Activated CD8-positive, alpha-beta memory T cell treated with anti-CD3 and anti-CD28 coated beads, Interleukin-2, amount 10 ng/mL, durations not matched to agents 7 days and 5 days (primary cell): ENCODE measurements around the gene SRP72. TPM values are rescaled to one million over a fixed set of nuclear protein-coding genes. Genes with fewer than 3 reads are reported as not detected.

Source experiments
- ATAC-seq: fragments of 150-1000 bp; cut with Tn5 transposase; one replicate; pipeline ENCODE4 v1.10.0; 2021; ENCODE audit warnings: moderate library complexity
- CTCF ChIA-PET: fragments of 350-600 bp; sonication (Branson Sonifier 250); formaldehyde crosslinking; loops from one replicate; lab custom pipeline; 2021; ENCODE audit warnings: antibody characterized with exemption; lab: Charles Lee
- DNase-seq: peaks from one replicate; pipeline ENCODE4 v3.0.0-alpha.2; 2020
- H3K27ac Mint-ChIP-seq: one replicate; pipeline ENCODE4 v1.8.0; 2021; ENCODE audit warnings: mild to moderate bottlenecking, mixed read lengths
- H3K27me3 Mint-ChIP-seq: one replicate; pipeline ENCODE4 v1.8.0; 2021; ENCODE audit warnings: mixed read lengths
- H3K36me3 Mint-ChIP-seq: one replicate; pipeline ENCODE4 v1.8.0; 2021; ENCODE audit warnings: mild to moderate bottlenecking, mixed read lengths
- H3K4me1 Mint-ChIP-seq: one replicate; pipeline ENCODE4 v1.8.0; 2021; ENCODE audit warnings: mixed read lengths
- H3K4me3 Mint-ChIP-seq: one replicate; pipeline ENCODE4 v1.8.0; 2021; ENCODE audit warnings: mild to moderate bottlenecking, moderate library complexity, mixed read lengths
- H3K9me3 Mint-ChIP-seq: one replicate; pipeline ENCODE4 v1.8.0; 2022; ENCODE audit warnings: low read depth, mixed read lengths
- total RNA-seq, 2 experiments: library from RNA; stranded (reverse); gene quantifications; one replicate each; pipeline ENCODE4 v1.2.3, GENCODE V29; 2021

SRP72 gene
- total RNA-seq, 2 experiments from 2014 or later = 126 to 167 TPM

DNA sequence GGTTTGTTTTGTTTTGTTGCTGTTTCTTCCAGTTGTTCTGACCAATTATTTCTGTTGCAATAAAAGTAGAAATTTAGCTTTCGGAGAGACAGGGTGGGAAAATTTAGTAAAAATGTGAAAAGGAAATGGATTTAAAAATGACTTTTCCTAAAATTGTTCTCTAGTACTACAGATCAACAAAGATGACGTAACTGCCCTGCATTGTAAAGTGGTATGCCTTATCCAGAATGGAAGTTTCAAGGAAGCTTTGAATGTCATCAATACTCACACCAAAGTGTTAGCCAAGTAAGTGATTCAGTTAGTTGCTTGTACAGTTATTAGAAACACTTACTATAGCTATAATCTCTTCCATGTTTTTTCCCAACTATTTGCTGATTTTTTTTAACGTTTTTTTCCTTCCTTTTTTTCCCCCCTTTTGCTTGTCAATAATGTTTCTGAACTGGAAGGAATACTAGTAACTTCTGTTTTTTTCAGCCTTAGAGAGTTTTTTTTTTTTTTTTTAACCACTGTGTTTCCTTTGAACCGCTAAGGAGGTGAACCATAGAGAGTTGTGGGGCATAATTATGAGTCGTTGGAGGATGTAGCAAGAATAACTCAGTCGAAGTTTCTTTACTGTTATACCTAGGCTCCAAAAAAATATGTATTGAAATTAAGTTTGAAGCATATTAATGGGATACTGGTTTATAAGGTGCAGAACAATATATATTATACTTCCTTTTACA is 2.2 kb downstream of the SRP72 start:
- Mint-ChIP-seq H3K27ac (peak overlapping the region; percentile 77), H3K36me3 (peaks cover 38% of the 10 kb centered on the region), H3K4me1 (peaks cover 42% of the 10 kb centered on the region), H3K27me3 (no peaks in the 10 kb centered on the region), H3K9me3 (no peaks in the 10 kb centered on the region), H3K4me3 (peak overlapping the region; percentile 95)
- DNase-seq (no peak), ATAC-seq (no peak)
- CTCF ChIA-PET = interaction anchor here (0.7 to 1.5 kb wide), 4 partner anchors 20 to 444 kb away, joined by 3 to 4 read pairs (median 4); no protein-coding TSS in a partner anchor

GRCh38 chr4:56475917-56476316 is 8.5 kb downstream of the SRP72 start:
- ATAC-seq (no peak), DNase-seq (no peak)
- Mint-ChIP-seq H3K9me3 (no peaks in the 10 kb centered on the region), H3K4me1 (peaks cover 13% of the 10 kb centered on the region), H3K36me3 (peaks cover 59% of the 10 kb centered on the region), H3K27ac (peak overlapping the region; percentile 64), H3K4me3 (no peak overlapping the region), H3K27me3 (no peaks in the 10 kb centered on the region)
- CTCF ChIA-PET = interaction anchor here (0.5 kb wide), 1 partner anchor 26 kb away, joined by 3 read pairs; no protein-coding TSS in a partner anchor

- Mint-ChIP-seq H3K4me3 (no peak overlapping the region), H3K9me3 (no peaks in the 10 kb centered on the region), H3K4me1 (peaks cover 9% of the 10 kb centered on the region), H3K27ac (no peak overlapping the region), H3K27me3 (no peaks in the 10 kb centered on the region), H3K36me3 (peaks cover 53% of the 10 kb centered on the region)
- no peak for ATAC-seq
- CTCF ChIA-PET = no interaction called here
- no peak for DNase-seq
Measured at GRCh38 chr4:56477192-56477702, 9.8 kb downstream of the SRP72 start.

- CTCF ChIA-PET = interaction anchor here (1.2 kb wide), 1 partner anchor 8 kb away, joined by 4 read pairs; no protein-coding TSS in a partner anchor
- ATAC-seq (no peak), DNase-seq (no peak)
- Mint-ChIP-seq H3K36me3 (peaks cover 37% of the 10 kb centered on the region), H3K27ac (no peak overlapping the region), H3K4me1 (peaks cover 5% of the 10 kb centered on the region), H3K9me3 (no peaks in the 10 kb centered on the region), H3K27me3 (no peaks in the 10 kb centered on the region), H3K4me3 (no peak overlapping the region)
Measured at GRCh38 chr4:56480691-56481090, 13.3 kb downstream of the SRP72 start.

- Mint-ChIP-seq H3K4me1 (no peaks in the 10 kb centered on the region), H3K4me3 (no peak overlapping the region), H3K9me3 (no peaks in the 10 kb centered on the region), H3K27me3 (no peaks in the 10 kb centered on the region), H3K27ac (no peak overlapping the region), H3K36me3 (peaks cover 52% of the 10 kb centered on the region)
- DNase-seq = no peak
- CTCF ChIA-PET = interaction anchor here (1.0 to 1.6 kb wide), 2 partner anchors 11 to 26 kb away, joined by 3 to 4 read pairs; no protein-coding TSS in a partner anchor
- no peak for ATAC-seq
Measured at GRCh38 chr4:56496241-56496640, 28.8 kb downstream of the SRP72 start.

DNA sequence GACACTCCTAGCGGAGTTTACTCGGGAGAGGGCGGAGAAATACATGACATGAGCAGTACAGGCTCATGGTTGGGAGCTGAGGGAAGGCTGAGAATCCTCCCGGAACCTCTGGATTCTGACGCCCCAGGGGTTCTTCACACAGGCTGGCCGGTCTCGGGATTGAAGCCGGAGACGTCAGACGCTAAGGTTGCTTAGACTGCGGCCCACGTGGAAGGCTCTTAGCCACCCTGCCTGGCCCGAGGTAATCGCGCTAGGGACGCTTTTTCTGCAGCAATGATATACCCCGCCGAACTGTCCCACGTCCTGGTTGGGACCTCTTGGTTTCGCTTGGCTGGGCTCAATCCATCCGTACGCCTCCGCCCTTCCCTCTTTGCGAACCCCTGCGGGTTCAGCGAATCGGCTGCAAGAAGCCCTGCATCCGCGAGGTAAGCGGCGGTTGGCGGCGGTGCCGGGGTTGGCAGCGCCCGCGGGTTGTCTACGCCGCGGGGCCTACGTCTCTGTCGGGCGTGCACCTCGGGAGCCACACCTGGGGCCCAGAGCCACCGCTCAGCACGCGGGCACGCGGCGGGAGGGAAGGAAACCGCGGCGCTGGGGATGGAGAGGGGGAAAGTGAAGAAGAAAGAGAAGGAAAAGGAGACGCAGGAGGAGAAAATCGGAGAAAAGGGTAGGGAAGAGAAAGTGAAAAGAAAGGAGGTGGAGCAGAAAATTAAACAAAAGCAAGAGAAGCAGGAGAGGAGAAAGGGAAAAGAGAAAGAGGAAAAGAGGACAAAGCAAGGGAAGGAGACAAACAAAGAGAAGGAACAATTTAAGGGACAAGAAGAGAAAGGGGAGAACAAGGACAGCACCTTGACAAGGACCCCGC is 38.1 kb downstream of the SRP72 start, which contains the start of gene ARL9:
TSS of gene ARL9 (plus strand) at position 523 of the 862 bp plus-strand sequence. CDS start at position 595, 72 bp downstream.
- peak within 1 kb of the TSS; percentile 84 for H3K4me3 Mint-ChIP-seq
- peak; percentile 95 for ATAC-seq
- CTCF ChIA-PET = interaction anchor here (1.1 kb wide), 1 partner anchor 82 kb away, joined by 3 read pairs; no protein-coding TSS in a partner anchor

DNA sequence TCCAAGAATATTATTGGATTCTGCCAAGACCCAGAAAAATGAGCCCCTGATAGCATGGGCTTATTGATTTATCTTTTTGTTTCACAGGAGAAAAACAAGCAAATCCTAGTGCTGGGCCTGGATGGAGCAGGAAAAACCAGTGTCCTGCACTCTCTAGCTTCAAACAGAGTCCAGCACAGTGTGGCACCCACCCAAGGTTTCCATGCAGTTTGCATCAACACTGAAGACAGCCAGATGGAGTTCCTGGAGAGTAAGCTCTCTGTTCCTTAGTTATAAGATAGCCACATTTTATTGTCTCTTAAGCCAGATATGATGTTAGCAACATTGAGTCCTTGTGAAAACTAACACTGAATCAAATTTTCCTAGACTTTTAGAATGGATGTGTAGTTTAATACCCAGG is 43.7 kb downstream of the SRP72 start:
- Mint-ChIP-seq H3K27ac (no peak overlapping the region), H3K9me3 (no peaks in the 10 kb centered on the region), H3K4me3 (no peak overlapping the region), H3K27me3 (peaks cover 8% of the 10 kb centered on the region), H3K4me1 (peaks cover 5% of the 10 kb centered on the region), H3K36me3 (no peaks in the 10 kb centered on the region)
- DNase-seq (no peak), ATAC-seq (no peak)
- CTCF ChIA-PET = interaction anchor here (0.7 kb wide), 1 partner anchor 396 kb away, joined by 3 read pairs; no protein-coding TSS in a partner anchor

More for the DNA sequence above, 38.1 kb downstream of the SRP72 start, which contains the start of gene ARL9:
- Mint-ChIP-seq H3K4me1 (peaks cover 17% of the 10 kb centered on the region), H3K9me3 (no peaks in the 10 kb centered on the region), H3K36me3 (peaks cover 19% of the 10 kb centered on the region), H3K27me3 (peaks cover 3% of the 10 kb centered on the region), H3K27ac (peak within 1 kb of the TSS; percentile 61)
- DNase-seq = peak; percentile 78

- CTCF ChIA-PET = no interaction called here
- H3K36me3 Mint-ChIP-seq = no peaks in the 10 kb centered on the region
- no peaks in the 10 kb centered on the region for H3K9me3 Mint-ChIP-seq
- no peak for DNase-seq
- no peak overlapping the region for H3K4me3 Mint-ChIP-seq
- no peak for ATAC-seq
- no peaks in the 10 kb centered on the region for H3K4me1 Mint-ChIP-seq
- peaks cover 7% of the 10 kb centered on the region for H3K27me3 Mint-ChIP-seq
- no peak overlapping the region for H3K27ac Mint-ChIP-seq
Measured at GRCh38 chr4:56512166-56512565, 44.7 kb downstream of the SRP72 start.

GRCh38 chr4:56513517-56513916 is 46.1 kb downstream of the SRP72 start:
- Mint-ChIP-seq H3K9me3 (no peaks in the 10 kb centered on the region), H3K36me3 (no peaks in the 10 kb centered on the region), H3K27me3 (peaks cover 7% of the 10 kb centered on the region), H3K4me3 (no peak overlapping the region), H3K4me1 (no peaks in the 10 kb centered on the region), H3K27ac (no peak overlapping the region)
- ATAC-seq (no peak), DNase-seq (no peak)
- CTCF ChIA-PET = interaction anchor here (1.3 kb wide), 1 partner anchor 17 kb away, joined by 3 read pairs; a partner anchor contains a TSS

- peak overlapping the region; percentile 35 for H3K4me3 Mint-ChIP-seq
- peaks cover 22% of the 10 kb centered on the region for H3K27me3 Mint-ChIP-seq
- peak; percentile 99 for ATAC-seq
Measured at GRCh38 chr4:56530269-56531148, 63.1 kb downstream of the SRP72 start.

GRCh38 chr4:56531149-56531770 is 63.8 kb downstream of the SRP72 start:
- H3K36me3 Mint-ChIP-seq = no peaks in the 10 kb centered on the region
- no peak for DNase-seq

More at GRCh38 chr4:56530269-56531148, 63.1 kb downstream of the SRP72 start:
- no peaks in the 10 kb centered on the region for H3K9me3 Mint-ChIP-seq
- no peak overlapping the region for H3K27ac Mint-ChIP-seq
- peaks cover 2% of the 10 kb centered on the region for H3K4me1 Mint-ChIP-seq
- CTCF ChIA-PET = interaction anchor here (1.3 to 1.5 kb wide), 3 partner anchors 16 to 582 kb away, joined by 3 to 4 read pairs (median 3); partner anchors contain the start of gene CEP135
- H3K36me3 Mint-ChIP-seq = no peaks in the 10 kb centered on the region
- DNase-seq = peak; percentile 89

DNA sequence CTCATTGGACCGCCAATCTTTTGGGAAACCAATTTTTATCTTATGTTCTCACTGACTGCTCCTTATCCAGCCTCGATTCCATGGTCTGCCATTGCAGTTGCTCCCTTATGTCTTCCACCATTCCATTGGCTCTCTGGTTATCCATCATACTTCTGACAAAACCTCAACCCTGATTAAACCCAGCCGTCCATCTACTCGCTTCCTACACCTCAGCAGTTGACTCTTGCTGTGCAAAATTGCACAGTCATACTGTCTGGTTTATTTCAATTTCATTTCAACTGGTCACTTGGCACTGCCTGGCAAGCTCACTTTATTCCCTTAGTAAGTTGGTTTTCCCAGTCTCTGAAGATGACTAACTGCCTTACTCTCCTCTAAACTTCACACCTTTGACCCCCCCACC is 64.4 kb downstream of the SRP72 start:
- peaks cover 18% of the 10 kb centered on the region for H3K27me3 Mint-ChIP-seq
- no peaks in the 10 kb centered on the region for H3K9me3 Mint-ChIP-seq
- CTCF ChIA-PET = interaction anchor here (0.9 to 1.5 kb wide), 2 partner anchors 12 to 15 kb away, joined by 3 to 5 read pairs; no protein-coding TSS in a partner anchor
- H3K4me3 Mint-ChIP-seq = no peak overlapping the region
- H3K4me1 Mint-ChIP-seq = peaks cover 2% of the 10 kb centered on the region
- no peaks in the 10 kb centered on the region for H3K36me3 Mint-ChIP-seq
- DNase-seq (no peak), ATAC-seq (no peak)
- H3K27ac Mint-ChIP-seq = no peak overlapping the region

More at GRCh38 chr4:56531149-56531770, 63.8 kb downstream of the SRP72 start:
- peaks cover 18% of the 10 kb centered on the region for H3K27me3 Mint-ChIP-seq
- CTCF ChIA-PET = interaction anchor here (0.9 to 1.5 kb wide), 4 partner anchors 12 to 583 kb away, joined by 3 to 5 read pairs (median 4); partner anchors contain the start of gene CEP135
- H3K4me1 Mint-ChIP-seq = peaks cover 2% of the 10 kb centered on the region
- H3K27ac Mint-ChIP-seq = no peak overlapping the region
- ATAC-seq = no peak
- H3K4me3 Mint-ChIP-seq = no peak overlapping the region
- no peaks in the 10 kb centered on the region for H3K9me3 Mint-ChIP-seq
